ENCODE measurements around the gene ADGRG4.
"Not testable (repeated sequence)": the region's sequence is repeated elsewhere in the genome, so short reads cannot be mapped to it uniquely, and the experiment has no call there.

Gene ADGRG4

DNA sequence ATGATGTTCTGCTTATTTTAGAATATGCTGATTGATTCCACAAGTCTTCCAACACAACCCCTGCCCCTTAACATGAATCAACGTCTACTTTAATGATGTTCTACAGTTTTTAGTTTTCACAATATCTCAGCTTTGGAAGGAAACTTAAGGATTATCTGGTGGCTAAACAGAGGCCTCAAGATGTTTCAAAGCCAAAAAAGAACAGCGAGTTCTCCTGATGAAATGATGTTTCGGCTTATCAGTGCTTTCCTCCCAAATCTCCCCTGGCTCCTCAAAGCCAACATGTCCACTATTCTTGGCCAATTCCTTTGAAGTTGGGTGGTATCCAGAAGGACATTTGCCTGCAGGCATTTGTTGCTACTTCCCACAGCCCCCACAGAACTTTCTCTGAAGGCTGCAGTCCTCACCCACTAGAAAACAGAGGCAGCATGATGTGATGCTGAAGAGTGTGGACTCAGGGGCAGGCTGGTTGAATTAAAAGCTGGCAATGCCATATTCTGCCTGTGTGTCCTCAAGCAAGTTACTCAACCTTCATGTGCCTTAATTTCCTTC lies 87.3 kb downstream of the ADGRG4 start:
- DNase-seq: no peak

DNA sequence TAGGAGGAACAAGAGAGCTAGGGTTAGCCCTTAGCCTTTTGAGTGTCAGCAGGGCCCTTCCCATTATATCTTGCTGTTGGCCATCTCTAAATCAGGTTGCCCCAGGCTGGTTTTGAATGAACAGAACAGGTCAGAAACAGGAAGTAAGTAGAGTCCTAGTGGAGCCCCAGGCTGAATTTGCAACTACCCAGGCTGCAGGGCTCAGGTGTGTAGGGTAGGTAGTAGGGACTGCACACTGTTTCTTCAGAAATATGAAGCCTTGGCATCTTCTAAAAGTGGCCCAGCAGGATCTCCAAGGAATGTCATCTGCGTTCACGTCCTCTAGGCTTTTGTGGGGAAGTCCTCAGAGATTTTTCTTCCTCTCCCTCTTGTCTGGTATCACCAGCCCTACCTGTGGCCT lies 90.2 kb downstream of the ADGRG4 start:
- DNase-seq: no peak

- no peak for DNase-seq
Measured at GRCh38 chrX:136395271-136395670, 94.5 kb downstream of the ADGRG4 start.

DNA sequence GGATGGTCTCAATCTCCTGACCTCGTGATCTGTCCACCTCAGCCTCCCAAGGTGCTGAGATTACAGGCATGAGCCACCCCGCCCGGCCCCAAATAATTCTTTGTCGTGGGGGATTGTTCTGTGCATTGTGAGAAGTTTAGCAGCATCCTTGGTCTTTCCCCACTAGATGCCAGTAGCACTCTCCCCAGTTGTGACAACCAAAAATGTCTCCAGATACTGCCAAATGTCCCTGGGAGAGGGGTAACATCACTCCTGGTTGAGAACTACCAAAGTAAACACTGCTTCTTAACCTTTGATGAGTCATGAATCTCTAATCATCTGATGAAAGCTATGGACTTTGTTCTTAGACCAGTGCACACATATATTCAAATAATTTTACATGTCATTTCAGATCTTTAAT lies 96.2 kb downstream of the ADGRG4 start:
- DNase-seq: no peak

DNA sequence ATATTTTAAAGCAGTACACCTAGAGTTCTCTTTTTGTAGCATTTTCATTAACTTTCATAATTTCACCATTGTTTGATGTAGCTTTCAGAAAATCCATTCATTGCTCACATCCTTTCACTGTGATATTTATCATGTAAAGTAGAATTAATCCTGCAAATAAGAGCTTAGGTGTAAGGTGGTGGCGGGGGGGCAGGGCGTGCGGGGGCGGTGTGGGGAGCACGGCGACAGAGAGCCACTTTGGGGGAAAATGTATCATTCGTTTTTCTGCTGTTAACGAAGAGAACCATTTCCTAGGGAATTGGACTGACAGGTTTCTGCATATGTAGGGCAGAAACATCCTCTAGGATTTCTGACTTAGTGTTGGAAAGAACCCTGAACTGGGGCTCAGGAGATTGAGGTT lies 104.4 kb downstream of the ADGRG4 start:
- no peak for DNase-seq

DNA sequence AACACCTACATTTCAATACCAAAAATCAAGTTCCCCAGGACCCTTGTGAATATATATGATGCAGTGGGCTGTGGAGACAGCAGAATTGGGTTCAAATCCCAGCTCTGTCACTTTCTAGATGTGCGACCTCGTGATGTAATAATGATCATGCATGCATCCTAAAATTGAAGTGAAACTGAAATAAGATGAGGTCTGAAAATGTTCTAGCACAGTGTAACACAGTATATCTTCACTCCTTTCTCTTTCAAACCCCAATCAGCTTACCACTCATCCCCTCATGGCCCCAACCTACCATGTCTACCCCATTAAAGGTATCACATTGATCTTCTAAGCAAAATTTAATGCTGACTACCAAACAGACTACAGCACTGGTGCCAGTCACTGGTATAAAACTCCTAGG lies 117.0 kb downstream of the ADGRG4 start:
- DNase-seq: no peak

DNA sequence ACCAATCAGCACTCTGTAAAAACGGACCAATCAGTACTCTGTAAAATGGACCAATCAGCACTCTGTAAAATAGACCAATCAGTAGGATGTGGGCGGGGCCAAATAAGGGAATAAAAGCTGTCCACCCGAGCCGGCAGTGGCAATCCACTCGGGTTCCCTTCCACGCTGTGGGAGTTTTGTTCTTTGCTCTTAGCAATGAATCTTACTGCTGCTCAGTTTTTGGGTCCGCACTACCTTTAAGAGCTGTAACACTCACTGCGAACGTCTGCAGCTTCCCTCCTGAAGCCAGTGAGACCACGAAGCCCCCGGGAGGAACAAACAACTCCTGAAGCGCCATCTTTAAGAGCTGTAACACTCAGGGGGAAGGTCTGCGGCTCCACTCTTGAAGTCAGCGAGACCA lies 120.6 kb downstream of the ADGRG4 start:
- no peak for DNase-seq

- no peak for DNase-seq
Measured at GRCh38 chrX:136423724-136424123, 123.0 kb downstream of the ADGRG4 start.

GRCh38 chrX:136425996-136426395 lies 125.2 kb downstream of the ADGRG4 start:
- no peak for DNase-seq

- no peak for DNase-seq
Measured at GRCh38 chrX:136431625-136432024, 130.9 kb downstream of the ADGRG4 start.

DNA sequence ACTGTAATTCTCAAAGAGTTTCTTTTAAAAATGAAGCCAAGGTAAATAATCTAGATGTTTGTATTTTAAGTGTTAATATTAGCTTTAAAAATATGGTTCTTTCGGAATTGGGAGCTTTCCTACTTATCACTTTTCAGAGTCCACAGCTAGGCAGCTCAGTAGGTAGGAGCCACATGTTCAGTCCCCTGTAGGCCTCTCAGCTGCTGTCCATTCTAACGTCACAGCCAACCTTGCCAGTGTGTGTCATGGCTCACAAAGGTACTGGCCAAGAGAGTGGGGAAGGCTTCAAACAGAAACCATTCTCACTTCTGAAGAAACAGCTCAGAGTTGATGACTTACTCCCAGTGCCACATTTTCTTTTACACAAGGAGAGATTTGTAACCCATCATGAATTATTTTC lies 137.0 kb downstream of the ADGRG4 start:
- DNase-seq: no peak

DNA sequence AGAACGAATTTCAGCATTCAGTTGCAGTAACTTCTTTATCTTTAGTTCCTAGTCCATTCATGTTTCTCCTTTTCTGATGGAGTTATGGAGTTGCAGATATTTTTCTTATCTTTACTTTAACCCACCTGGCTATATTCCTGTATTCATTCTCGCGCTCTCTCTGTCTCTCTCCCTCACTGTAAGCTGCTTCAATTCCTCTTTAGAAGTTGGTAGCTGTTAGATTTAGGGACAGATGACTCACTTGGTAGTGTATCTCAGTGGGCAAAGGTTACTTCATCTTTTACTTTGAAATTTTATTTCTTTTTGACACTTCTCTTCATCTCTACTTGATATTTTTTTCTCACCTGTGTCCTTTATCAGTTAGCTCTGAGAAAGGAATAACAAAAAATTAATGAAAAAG lies 137.4 kb downstream of the ADGRG4 start:
- no peak for DNase-seq

DNA sequence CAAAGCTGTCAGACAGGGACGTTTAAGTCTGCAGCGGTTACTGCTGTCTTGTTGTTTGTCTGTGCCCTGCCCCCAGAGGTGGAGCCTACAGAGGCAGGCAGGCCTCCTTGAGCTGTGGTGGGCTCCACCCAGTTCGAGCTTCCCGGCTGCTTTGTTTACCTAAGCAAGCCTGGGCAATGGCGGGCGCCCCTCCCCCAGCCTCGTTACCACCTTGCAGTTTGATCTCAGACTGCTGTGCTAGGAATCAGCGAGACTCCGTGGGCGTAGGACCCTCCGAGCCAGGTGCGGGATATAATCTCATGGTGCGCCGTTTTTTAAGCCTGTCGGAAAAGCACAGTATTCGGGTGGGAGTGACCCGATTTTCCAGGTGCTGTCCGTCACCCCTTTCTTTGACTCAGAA lies 144.9 kb downstream of the ADGRG4 start:
- DNase-seq: not testable (repeated sequence)

DNA sequence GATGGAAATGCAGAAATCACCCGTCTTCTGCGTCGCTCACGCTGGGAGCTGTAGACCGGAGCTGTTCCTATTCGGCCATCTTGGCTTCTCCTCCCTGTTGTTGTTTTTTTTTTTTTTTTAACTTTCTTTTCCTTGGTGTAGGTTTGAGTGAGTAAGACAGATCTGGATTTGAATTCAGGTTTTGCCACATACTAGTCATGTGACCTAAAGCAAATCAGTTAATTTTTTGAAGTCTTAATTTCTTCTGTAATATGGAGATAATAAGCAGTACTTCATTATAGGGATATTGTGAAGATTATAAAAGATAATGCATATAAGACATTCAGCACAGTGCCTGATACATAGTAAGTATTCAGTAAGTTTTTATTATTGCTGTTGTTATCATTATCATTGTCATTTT lies 145.4 kb downstream of the ADGRG4 start:
- no peak for DNase-seq

DNA sequence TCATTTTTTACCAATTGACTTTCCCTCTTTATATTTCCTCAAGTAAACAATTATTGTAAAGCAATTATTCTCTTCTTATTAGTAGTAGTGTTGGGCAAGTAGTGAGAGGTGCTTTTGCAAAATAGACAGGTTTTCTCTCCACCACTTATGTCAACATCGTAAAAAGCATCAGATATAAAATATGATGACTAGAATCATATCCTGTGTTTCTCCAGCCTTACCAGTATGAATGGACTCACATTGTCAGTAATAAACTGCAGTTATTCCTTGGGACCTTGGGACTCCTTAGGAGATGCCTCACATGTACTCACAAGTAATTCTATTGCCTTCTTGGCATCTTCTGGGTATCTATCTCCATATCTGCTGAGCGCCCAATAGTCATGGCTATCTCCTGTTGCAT lies 146.5 kb downstream of the ADGRG4 start:
- no peak for DNase-seq

- DNase-seq: no peak
Measured at GRCh38 chrX:136447968-136448367, 147.2 kb downstream of the ADGRG4 start.

GRCh38 chrX:136450050-136450830 lies 149.5 kb downstream of the ADGRG4 start:
- peak; percentile 2 for DNase-seq

DNA sequence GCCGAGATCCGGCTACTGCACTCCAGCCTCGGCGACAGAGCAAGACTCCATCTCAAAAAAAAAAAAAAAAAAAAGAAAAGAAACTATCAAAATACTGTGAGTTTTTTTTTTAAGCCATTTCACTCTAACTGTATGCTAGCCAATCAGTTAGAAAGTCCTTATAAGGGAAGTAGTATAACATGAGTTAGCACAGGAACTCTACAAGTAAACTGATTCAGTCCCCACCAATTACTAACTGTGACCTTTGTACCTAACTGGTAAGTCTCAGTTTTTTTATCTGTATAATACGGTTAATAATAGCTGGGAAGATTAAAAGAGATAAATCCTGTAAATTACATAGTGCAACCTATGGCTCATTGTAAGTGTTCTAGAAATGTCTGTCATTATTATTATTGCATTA lies 151.9 kb downstream of the ADGRG4 start:
- DNase-seq: no peak

- no peak for DNase-seq
Measured at GRCh38 chrX:136453114-136453513, 152.4 kb downstream of the ADGRG4 start.

GRCh38 chrX:136453771-136454170 lies 153.0 kb downstream of the ADGRG4 start:
- DNase-seq: peak; percentile 37

GRCh38 chrX:136456133-136456532 lies 155.4 kb downstream of the ADGRG4 start:
- no peak for DNase-seq

DNA sequence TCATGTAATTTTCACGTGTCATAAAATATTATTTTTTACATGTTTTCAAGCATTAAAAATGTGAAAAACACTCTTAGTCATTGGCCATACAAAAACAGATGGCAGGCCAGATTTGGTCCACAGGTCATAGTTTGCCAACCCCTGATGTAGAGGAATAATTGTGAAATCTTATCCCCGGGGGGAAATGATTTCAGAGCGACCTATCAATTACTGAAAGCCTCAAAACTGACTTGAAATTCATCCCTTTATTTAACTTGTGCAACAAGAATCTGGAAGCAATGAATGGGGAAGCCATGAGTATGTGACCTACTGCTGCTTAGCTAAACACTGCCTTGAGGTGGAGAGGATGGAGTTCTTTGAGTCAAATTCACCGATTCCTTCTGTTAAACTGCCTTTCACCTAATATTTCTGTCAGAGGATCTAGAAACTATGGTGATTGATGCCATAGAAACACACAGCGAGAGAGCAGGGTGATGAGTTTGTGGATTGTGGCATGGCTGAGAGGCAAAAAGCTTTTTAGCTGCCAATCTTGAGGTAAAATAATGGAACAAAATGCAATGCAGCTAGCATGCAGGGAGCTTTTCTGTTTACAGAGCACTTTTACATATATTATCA lies 156.6 kb downstream of the ADGRG4 start:
- DNase-seq: no peak

DNA sequence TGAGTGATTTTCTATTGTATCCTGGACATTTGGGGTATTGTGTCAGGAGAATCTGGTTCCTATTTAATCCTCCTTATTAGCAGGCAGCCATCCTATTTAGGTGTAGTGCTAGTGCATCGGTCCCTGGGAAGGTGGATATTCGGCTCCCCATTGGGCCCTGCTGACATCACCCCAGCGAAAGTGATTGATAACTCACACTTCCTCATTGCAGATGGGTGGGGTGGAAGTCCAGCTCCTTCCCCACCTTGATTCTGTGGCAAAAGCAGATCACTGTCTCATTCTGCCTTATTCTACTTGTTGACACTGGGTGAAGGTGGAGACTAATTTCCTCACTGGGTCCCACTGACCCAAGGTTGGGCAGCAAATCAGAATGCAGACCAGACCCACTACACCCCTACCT lies 163.8 kb downstream of the ADGRG4 start:
- no peak for DNase-seq

Measured in NCI-H2029 treated with DMSO at 0.1 percent for 48 hours (cell line).